NCI-H2196 treated with DMSO at 0.1 percent for 48 hours (cell line): ENCODE results near the gene LRRC74A.

Experiments
- DNase-seq: peaks from one replicate; lab custom pipeline; 2025; ENCODE audit not compliant: unreplicated experiment; lab: John Stamatoyannopoulos, UW

LRRC74A gene

DNA sequence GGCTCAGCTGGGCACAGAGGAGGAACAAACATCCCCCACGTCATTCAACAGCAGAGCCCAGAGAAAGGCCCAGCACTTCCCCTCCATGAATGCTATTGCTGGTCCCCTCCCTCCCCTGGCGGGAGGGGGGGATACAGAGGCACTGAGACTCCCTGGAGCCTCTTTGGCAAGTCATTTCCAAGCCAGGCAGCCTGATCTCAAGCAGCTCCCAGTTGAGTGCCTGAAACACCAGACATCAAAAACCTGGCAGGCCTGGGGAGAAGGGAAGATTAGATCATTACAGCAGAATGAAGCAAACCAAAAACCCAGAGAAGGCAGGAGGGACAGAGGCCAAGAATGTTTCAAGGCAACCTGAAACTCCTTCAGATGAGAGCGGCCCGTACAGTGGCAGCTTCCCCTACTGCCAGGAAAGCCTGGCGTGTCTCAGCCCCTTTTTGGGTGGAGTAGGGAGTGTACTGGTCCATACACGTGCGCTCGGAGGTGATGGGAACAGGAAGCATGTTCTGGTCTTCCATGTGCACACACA is 92.1 kb downstream of the LRRC74A start:
- peak; percentile 93 for DNase-seq

DNA sequence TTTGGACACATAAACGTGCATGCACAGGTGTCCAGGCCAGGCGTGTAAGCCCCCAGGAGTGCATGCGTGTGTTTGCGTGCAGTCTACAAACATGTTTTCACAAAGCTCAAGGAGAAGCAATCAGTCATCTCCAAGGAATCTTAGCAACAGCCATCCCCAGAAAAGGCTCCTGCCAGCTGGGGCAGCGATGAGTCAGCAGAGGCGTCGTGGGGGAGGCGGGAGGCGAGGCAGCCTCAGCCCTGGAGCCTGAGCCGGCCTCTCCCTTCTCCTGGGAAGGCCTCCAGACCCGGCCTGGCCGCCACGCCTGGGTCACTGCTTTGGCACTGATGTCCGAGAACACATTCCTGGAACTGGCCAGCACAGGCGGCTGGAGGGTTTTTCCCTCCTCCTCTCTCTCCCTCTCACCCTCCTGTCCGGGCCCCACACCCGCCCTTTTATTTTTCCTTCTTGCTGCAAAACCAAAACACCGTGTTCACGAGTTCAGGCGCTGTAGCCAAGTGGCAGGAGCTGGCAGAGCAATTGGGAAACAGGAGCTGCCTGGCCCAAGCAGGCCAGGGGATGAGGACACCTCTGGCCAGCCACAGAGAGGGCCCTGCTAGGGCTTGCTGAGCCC is 92.7 kb downstream of the LRRC74A start:
- peak; percentile 95 for DNase-seq
